Stimulated activated CD8-positive, alpha-beta memory T cell treated with anti-CD3 and anti-CD28 coated beads, Interleukin-12 subunit alpha, Interleukin-12 subunit beta, amount 100 ng/mL, for 4 hours (primary cell): ENCODE measurements around the gene ZNF280D.
"Not testable (repeated sequence)": the region's sequence is repeated elsewhere in the genome, so short reads cannot be mapped to it uniquely, and the experiment has no call there.

Source experiments
- DNase-seq: peaks from one replicate; pipeline ENCODE4 v3.0.0-alpha.2; 2020; ENCODE audit warnings: low read depth

The ZNF280D gene

DNA sequence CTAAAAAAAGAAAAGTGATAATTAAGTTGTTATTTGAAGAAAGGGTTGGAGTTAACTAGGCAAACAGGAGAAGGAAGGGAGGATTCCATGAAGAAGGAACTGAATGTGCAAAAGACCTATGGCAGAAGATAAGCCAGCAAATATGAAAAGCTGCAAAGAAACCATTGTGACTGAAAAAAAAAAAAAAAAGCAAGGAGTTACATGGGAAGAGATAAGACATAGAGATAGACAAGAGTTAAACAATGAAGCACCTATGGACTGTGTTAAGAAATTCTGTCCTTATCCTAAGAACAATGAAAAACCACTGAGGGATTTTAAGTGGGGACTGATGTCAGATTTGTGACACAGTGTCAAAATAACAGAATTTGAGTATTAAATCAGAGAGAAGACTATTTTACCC lies 17.0 kb downstream of the ZNF280D start:
- no peak for DNase-seq

DNA sequence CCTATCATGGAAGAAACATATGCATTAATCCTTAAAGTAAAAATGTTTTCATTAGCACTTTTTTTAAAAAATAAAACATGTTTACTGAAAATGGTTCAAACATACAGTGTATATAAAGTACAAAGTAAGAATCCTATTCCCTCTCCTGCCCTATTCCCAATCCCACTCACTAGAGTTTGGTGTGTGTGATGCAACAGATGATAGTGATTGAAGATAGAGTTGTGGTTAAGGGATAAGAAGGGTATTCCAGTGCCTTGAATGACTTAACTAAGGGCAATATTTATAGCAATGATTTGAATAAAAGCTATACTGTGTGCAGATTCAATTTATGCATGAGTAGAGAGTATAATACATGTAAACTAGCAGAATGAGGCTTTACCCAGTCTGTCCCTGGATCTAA lies 18.1 kb downstream of the ZNF280D start:
- no peak for DNase-seq

DNA sequence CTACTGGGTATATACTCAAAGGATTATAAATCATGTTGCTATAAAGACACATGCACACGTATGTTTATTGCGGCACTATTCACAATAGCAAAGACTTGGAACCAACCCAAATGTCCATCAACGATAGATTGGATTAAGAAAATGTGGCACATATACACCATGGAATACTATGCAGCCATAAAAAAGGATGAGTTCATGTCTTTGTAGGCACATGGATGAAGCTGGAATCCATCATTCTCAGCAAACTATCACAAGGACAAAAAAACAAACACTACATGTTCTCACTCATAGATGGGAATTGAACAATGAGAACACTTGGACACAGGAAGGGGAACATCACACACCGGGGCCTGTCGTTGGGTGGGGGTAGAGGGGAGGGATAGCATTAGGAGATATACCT lies 23.8 kb downstream of the ZNF280D start:
- not testable (repeated sequence) for DNase-seq

DNA sequence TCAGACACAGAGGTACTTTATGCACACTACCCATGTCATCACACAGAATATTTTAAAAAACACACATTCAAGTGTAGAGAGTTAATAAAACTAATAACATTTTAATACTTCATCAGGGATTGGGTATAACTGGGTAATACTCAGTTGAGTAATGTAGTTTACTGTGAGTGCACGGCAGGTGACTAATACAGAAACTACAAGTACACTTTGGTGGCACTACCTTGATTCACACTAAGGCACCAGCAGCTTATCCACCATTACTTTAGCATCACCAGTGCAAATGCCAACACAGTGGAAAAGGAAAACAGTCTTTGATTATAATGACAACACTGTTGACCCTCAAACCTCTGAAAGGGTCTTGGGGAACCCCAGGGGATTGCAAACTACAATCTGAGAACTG lies 33.6 kb downstream of the ZNF280D start:
- DNase-seq, result no peak

DNA sequence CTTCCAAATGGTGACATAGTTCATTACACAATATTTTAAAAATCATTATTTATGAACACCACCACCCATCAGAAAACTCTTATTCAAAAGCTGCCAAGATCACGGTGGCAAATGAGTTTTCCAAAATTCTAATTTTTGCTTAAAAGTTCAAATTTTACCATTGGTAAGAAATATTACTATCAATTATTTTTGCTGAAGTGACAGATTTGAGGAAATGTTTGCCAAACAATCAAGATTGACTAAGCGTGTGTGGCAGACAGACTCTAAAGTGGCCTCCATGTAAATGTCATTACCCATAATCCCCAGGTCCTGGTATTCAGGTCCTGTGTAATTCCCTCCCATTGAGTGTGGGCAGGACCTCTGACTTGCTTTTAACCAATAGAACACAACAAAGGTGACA lies 35.0 kb downstream of the ZNF280D start:
- DNase-seq, result no peak

DNA sequence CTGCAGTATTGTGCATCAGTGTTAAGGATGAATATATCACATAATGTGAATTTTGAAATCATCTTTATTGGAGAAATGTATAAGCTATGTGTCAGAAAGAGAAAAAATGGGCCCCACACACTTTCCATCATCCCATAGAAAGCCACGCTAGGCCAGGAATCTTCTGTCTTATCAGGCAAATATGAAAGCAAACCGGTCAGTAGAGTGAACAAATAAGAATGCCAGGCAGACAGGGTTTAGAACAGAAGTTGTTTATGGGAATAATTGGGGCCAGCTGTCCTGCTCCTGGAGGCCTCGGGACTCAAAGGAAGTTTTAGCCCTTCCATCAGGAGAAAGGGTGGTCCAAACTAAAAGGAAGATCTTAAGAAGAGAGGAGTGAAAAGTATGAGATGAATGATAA lies 39.5 kb downstream of the ZNF280D start:
- DNase-seq, result no peak

DNA sequence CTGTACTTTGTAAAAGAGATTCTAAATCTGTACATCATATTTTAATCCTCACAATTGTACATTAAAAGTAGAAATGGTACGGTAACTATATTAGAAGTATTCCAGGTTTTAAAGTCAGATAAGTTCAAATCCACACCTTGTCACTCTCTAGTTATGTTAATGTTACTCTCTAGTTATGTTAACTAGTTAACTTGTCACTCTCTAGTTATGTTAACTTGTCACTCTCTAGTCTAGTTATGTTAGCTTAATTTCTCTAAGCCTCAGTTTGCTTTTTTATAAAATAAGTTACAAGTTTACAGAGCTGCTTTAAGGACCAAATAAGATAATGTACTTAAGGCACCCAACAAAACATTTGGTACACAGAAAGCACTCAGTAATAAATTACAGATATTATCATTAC lies 42.6 kb downstream of the ZNF280D start:
- no peak for DNase-seq

DNA sequence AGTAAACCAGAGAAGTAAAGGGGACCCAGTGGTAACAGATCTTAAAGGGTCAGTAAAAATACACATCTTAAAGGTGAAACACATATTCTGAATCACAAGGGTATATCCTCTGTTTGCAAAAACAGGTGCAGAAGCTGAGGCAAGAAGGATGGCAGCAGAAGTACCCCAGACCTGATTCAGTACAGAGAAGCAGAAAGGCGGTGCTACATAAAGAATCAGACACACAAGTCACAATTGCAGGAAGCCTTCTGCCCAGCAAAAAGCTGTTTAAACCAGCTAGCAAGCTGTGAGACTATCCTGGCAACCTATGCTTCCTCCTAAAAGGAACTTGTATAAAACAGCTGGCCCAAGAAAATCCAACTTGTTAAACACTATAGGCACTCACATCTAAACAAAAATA lies 49.4 kb downstream of the ZNF280D start:
- DNase-seq, result no peak

DNA sequence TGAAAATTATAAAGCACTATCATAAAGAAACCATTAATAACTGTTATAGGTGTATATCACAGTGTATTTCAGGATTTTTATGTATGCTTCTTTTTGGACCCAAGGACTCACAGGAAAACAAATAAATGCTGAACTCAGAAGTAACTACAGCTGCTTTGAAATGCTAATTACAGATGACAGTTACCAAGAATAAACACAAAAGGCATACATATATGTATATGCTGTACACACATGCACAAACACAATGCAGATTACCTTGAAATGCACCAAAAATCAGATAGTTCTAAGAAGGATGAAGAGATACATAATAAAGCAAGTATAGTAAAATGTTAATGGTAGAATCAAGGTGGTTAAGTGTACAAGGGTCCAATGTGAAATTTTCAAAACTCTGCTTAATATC lies 52.2 kb downstream of the ZNF280D start:
- DNase-seq, result no peak

DNA sequence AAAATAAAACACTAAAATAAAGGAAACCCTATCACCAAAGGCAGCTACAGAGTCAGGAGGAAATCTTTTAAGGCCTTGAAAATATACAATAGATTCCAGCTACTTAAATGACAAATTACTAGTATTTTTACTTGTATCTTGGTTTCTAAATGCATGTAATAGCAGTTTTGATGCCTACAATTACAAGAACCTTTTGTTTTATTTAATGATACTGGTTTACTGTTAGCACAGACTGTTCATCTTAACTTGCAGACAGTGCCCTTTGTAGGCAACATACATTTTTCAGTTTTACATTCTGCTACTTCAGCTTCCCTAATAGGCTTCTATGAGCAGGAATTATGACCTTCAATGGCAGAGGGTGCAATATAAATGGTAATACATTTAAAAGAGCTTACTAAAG lies 54.1 kb downstream of the ZNF280D start:
- no peak for DNase-seq

DNA sequence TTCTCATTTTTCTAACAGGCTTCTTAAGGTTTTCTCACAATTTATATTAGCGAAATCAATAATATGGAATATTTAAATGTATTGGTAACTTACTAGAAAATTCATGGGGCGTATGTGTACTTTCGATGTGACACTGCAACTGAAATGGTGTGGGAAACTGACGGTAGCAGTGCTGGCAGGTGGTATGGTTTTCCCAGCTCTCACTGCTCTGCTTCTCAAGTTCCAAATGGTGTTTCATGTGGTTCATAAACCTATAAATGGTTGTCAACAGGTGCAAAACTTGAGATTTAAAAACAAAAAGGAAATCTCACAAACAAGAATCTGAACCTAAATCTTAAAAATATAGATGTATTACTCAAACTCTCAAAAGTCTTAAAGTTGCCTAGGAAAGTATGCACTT lies 54.7 kb downstream of the ZNF280D start:
- DNase-seq, result no peak

DNA sequence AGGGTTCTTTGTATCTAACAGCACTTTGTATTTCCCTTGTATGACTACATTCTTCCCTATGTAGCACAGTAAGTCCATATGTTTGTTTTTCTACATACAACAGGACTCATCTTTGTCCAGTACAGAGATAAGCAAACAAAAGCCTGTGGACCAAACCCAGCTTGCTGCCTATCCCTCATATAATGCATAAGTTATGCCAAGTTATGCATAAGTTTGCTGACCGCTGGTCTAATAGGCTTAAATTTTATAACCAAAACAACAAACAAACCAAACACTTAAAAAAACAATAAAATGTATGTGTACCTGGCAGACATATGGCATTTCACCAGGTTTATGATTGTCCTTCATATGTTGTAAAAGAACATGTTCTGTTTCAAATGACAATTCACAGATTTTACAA lies 56.0 kb downstream of the ZNF280D start:
- DNase-seq, result no peak

DNA sequence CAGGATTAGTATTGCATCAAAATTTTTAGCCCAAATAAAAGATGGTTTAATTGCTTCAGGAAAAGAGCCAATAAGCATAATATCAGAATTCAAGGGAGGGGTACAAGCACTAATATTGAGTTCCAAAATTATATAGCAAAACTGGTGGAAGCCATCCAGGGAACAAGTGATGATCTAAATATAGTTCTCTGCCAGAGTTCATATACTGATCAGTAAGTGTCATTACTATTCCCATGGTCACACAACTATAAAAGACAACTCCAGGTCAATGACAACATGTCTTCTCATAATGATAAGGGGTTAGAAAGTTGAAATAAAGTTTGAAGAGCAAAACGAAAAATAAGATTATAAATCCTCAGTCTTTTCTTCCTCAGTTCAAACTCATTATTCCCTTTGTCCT lies 57.4 kb downstream of the ZNF280D start:
- no peak for DNase-seq

DNA sequence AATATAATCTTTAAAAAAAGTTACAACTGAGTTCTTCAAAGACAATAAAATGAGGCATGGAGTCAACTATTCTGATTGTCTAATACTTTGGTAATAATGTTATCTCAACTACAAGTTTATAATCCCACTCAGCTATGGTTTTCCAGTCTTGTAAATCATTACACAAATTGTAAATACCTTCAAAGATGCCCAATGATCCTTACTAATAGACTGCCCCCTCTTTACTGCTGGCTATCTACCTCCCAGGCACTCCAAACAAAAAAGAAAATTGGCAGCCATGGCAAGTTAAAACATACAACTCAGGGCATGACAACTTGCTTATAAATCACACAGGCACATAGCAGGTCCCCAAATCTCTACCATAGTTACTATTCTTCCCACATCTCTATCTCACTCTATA lies 58.5 kb downstream of the ZNF280D start:
- DNase-seq, result no peak

DNA sequence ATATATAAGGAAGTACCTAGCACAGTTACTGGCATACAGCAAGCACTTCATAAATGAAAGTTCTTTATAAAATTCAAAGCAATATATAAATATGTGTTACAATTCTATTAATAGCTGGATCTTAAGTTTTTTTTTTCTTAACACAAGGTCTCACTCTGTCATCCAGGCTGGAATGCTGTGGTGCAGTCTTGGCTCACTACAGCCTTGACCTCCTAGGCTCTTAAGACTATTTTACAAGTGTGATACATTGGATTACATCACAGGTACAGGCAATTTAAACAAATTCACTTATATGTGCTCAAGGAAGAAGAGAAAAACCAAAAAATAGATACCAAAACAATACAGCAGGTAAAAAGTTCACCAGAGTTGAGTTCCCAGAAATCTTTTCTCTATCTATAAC lies 60.6 kb downstream of the ZNF280D start:
- no peak for DNase-seq

DNA sequence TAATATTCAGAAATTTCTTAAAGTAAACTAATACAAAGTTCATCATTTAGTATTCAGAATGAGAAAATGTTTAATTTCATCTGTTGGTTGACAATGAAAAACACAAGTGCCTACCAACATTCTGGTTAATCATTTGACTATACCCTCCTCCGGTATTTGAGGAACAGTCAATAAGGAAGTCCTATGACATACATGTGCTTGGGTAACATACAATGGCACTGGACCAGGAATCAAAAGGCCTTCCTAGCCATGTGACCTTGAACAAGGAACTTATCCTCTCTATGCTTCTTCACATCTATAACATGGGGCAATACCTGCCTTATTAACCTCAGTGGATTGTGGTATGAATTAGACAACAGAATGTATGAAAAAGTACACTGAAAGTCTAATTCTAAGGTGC lies 65.8 kb downstream of the ZNF280D start:
- DNase-seq, result no peak

DNA sequence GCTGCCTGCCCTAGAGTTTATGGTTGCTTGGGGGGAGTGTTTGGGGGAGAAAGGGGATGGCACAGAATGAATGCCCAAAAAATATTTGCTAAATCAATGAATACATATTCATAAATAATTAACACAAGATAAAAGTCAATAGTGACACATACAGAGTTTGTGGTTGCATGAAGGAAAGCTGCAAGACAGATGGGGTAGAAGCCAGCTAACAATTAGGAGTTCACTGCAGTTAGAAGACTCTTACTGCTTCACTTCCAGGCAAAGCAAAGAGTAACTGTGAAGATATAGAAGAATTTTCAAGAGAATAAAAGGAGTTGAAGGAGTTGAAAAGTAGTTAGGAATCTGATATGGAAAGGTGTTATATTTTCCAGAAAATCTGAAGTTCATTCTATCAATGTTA lies 72.4 kb downstream of the ZNF280D start:
- no peak for DNase-seq

DNA sequence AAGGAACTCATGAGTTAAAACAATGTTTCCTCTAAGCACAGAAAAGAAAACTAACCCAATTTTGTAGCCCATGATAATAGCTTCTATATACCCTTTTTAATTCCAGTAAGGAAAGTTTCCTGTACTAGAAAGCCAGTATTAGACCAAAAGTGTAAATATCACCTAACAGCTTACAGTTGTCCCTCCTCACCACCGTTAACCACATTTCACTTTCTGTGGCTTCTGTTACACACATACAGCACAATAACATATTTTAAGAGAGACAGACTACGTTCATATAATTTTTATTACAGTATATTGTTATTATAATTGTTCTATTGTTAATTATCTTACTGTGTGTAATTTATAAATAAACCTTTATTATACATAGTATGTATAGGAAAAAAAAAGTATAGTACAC lies 74.1 kb downstream of the ZNF280D start:
- DNase-seq, result no peak

DNA sequence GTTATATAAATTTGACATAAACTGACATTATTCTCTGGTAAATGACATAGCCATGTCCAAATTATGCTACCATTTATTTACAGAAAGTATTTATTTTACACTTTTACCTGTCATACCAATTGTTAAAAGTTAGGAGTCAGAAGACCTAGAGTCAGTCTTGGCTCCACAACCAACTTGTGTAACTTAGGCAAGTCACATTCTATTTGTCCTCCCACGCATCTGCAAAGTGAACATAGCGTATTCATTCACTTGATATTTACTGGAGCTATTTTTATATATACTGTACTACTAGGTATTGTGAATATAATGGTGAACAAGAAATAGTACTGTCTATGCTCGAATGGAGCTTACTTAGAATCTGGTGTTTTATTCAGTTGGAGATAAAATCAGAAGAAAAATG lies 78.7 kb downstream of the ZNF280D start:
- DNase-seq, result no peak

DNA sequence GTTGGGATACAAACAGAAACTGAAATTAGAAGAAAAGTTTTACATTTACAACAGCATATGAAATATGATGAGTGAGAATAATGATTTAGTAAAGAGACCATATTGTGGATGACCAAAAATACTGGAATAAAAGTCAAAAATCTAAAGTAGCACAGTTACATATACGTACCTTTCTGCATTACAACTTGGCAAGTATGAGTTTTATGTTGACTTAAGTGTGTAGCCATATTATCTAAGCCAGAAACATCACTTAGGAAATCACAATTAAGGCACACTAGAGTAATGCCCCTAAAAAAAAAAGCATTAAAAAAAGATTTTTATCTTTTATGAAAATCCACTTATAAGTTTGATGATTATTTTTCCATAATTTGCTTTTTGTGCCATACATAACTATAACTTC lies 79.1 kb downstream of the ZNF280D start:
- no peak for DNase-seq

DNA sequence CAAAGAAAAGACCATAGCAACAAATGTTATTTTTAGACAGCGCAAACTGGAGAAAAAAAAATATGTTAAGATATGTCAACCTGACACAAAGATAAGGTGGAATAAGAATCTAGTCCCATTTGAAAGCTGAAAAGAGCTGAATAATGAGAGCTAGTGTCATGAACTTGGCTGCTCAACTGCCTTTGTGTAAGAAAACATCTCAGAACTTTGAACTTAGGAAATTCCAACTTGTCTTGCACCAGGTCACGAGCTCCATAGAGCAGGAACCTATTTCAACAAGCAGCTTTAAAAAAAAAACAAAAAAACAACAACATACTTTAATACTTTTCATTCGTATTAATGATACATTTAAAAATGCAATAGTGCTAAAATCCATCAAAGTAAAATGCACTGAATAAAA lies 79.5 kb downstream of the ZNF280D start:
- DNase-seq, result no peak

DNA sequence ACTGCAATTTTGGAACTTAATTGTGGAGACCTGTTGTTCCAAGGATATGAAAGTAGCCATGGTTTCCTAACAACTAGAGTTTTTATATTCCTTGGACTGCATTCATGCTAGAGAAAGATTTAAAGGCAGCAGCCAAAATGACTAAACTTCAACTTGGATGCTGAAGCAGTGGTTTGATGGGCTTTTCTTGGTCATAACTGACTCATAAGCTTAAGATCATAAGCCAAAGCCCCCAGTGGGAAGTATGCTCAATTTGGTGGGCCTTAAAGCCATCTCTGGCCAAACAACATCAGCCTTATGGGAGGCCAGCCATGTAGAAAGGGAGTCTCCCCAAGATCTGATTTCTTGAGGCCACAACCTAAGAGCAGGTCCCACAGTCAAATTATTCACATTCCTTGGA lies 80.2 kb downstream of the ZNF280D start:
- no peak for DNase-seq

DNA sequence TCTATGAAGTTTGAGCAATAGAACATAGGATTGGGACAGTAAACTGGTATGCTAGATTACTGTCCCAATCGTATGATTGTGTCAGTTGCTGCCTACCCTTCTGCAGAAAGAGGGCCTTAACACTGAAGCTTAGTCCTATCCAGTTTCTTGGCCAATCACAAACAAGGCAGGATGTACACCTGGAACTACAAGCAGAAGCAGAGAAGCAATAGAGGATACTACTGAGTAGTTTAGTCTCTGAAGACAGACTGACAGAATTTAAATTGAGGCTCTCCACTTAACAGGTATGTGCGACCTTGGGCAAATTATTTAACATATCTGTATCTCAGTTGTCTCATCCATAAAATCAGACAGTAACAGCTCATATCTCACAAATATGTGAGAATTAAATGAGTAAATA lies 85.0 kb downstream of the ZNF280D start:
- DNase-seq, result no peak

DNA sequence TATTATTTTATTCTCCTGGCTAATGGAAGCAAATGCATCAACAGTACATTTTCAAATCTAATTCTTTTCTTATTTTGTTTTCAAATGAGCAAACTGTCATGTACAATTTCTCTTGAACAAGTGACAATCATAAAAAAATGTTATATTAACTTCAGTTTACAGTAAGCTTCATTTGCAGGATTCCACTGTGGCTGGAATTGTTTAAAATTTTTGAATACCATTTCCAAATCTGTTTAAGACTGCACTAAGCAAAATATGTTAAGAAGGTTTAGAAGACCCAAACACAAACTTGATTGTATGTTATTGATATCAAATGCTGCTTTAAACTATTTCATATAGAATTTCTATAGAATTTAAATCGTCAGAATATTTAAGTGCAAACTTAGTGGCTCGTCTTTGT lies 92.8 kb downstream of the ZNF280D start:
- no peak for DNase-seq

DNA sequence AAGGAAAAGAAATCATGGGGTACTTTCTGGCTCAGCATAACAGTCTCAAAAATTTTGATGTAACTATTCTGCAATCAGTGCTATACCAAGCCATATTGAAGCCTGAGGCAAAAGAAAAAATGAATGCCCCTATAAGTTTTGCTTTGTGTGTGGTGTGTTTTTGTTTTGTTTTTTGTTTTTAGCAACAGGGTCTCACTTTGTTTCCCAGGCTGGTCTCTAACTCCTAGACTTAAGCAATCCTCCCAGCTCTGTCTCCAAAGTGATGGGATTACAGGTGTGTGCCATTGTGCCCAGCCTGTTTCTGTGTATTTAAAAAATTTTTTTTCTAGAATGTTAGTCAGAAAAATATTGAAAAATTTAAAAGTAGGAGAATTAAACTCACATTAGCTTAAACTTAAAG lies 93.2 kb downstream of the ZNF280D start:
- no peak for DNase-seq

DNA sequence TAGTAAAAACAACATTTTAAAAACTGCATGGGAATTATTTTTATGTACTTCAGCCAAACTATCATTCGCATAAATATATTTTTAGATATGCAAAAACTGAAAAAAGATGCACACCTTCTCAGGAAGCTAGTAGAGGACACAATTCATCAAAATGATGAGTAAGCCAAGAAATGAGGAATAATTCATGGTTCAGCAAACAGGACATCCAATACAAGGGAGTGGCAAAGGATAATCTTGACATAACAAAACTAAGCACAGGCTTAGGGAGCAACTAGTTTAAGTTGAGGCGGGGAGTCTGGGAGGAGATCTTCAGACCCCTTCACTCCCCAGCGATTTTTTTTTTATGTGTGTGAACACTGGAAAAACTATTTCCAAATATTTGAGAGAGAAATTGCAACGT lies 93.7 kb downstream of the ZNF280D start:
- DNase-seq, result no peak
